HEK293 (cell line): ENCODE measurements around the gene SPTBN1.

Experiments
- BCL11B ChIP-seq: fragments of 450-650 bp; formaldehyde crosslinking; IDR thresholded peaks from 2 replicates; pipeline ENCODE4 v1.5.1; 2016; ENCODE audit warnings: low read depth, missing biosample characterization, missing genetic modification characterization
- GLI4 ChIP-seq: fragments of 450-650 bp; formaldehyde crosslinking; IDR thresholded peaks from 2 replicates; pipeline ENCODE4 v1.5.1; 2016; ENCODE audit warnings: missing biosample characterization, missing genetic modification characterization
- SCRT2 ChIP-seq: fragments of 450-650 bp; formaldehyde crosslinking; IDR thresholded peaks from 2 replicates; pipeline ENCODE4 v1.5.1; 2016; ENCODE audit warnings: missing biosample characterization, missing genetic modification characterization
- TRIM28 ChIP-seq: IDR thresholded peaks from 2 replicates; pipeline ENCODE4 v1.6.1; 2011; ENCODE audit warnings: low read length, control low read depth, borderline replicate concordance
- YY1 ChIP-seq: fragments of 450-650 bp; formaldehyde crosslinking; IDR thresholded peaks from 2 replicates; pipeline ENCODE4 v1.5.1; 2018; ENCODE audit warnings: missing biosample characterization, missing genetic modification characterization
- ZBTB20 ChIP-seq: fragments of 450-650 bp; formaldehyde crosslinking; IDR thresholded peaks from 2 replicates; pipeline ENCODE4 v1.5.1; 2016; ENCODE audit warnings: missing biosample characterization, missing genetic modification characterization
- ZBTB7A ChIP-seq: fragments of 450-650 bp; formaldehyde crosslinking; IDR thresholded peaks from 2 replicates; pipeline ENCODE4 v1.5.1; 2016; ENCODE audit warnings: low read depth, missing biosample characterization, missing genetic modification characterization
- ZNF2 ChIP-seq: fragments of 450-650 bp; formaldehyde crosslinking; IDR thresholded peaks from 2 replicates; pipeline ENCODE4 v1.5.1; 2016; ENCODE audit warnings: missing biosample characterization, missing genetic modification characterization
- ZNF211 ChIP-seq: fragments of 450-650 bp; formaldehyde crosslinking; IDR thresholded peaks from 2 replicates; pipeline ENCODE4 v1.5.1; 2016; ENCODE audit warnings: low read depth, missing biosample characterization, missing genetic modification characterization
- ZNF324 ChIP-seq: fragments of 450-650 bp; formaldehyde crosslinking; IDR thresholded peaks from 2 replicates; pipeline ENCODE4 v1.5.1; 2016; ENCODE audit warnings: missing biosample characterization, missing genetic modification characterization
- ZNF514 ChIP-seq: fragments of 450-650 bp; formaldehyde crosslinking; IDR thresholded peaks from 2 replicates; pipeline ENCODE4 v1.5.1; 2016; ENCODE audit warnings: missing biosample characterization, missing genetic modification characterization
- ZNF521 ChIP-seq: fragments of 450-650 bp; formaldehyde crosslinking; IDR thresholded peaks from 2 replicates; pipeline ENCODE4 v1.5.1; 2017; ENCODE audit warnings: missing biosample characterization, mild to moderate bottlenecking, missing genetic modification characterization
- ZNF585B ChIP-seq: fragments of 450-650 bp; formaldehyde crosslinking; IDR thresholded peaks from 2 replicates; pipeline ENCODE4 v1.5.1; 2016; ENCODE audit warnings: missing biosample characterization, missing genetic modification characterization
- ZNF610 ChIP-seq: fragments of 450-650 bp; formaldehyde crosslinking; IDR thresholded peaks from 2 replicates; pipeline ENCODE4 v1.5.1; 2016; ENCODE audit warnings: missing biosample characterization, missing genetic modification characterization, borderline replicate concordance
- ZNF621 ChIP-seq: fragments of 450-650 bp; formaldehyde crosslinking; IDR thresholded peaks from 2 replicates; pipeline ENCODE4 v1.5.1; 2017; ENCODE audit warnings: missing biosample characterization, missing genetic modification characterization
- ZNF677 ChIP-seq: fragments of 450-650 bp; IDR thresholded peaks from 2 replicates; pipeline ENCODE4 v1.5.0; 2018; ENCODE audit warnings: missing biosample characterization, mild to moderate bottlenecking, missing genetic modification characterization, moderate library complexity
- ZNF776 ChIP-seq: fragments of 450-650 bp; formaldehyde crosslinking; IDR thresholded peaks from 2 replicates; pipeline ENCODE4 v1.5.0; 2017; ENCODE audit warnings: missing biosample characterization, missing genetic modification characterization, borderline replicate concordance
- ZNF791 ChIP-seq: fragments of 450-650 bp; formaldehyde crosslinking; IDR thresholded peaks from 2 replicates; pipeline ENCODE4 v1.5.1; 2016; ENCODE audit warnings: missing biosample characterization, missing genetic modification characterization
- ZNF830 ChIP-seq: fragments of 450-650 bp; IDR thresholded peaks from 2 replicates; pipeline ENCODE4 v1.5.0; 2018; ENCODE audit warnings: missing biosample characterization, missing genetic modification characterization, low read depth, mild to moderate bottlenecking, moderate library complexity
- ZSCAN23 ChIP-seq: fragments of 450-650 bp; formaldehyde crosslinking; IDR thresholded peaks from 2 replicates; pipeline ENCODE4 v1.5.1; 2016; ENCODE audit warnings: missing biosample characterization, missing genetic modification characterization
- ZSCAN30 ChIP-seq: fragments of 450-650 bp; IDR thresholded peaks from 2 replicates; pipeline ENCODE4 v1.5.1; 2018; ENCODE audit warnings: missing biosample characterization, mild to moderate bottlenecking, missing genetic modification characterization, moderate library complexity
- TF ChIP-seq, protein P1 (sequence below): fragments of 450-650 bp; formaldehyde crosslinking; IDR thresholded peaks from 2 replicates; pipeline ENCODE4 v1.5.1; 2016; ENCODE audit warnings: missing biosample characterization, missing genetic modification characterization
- TF ChIP-seq, protein P2 (sequence below): fragments of 450-650 bp; formaldehyde crosslinking; IDR thresholded peaks from 2 replicates; pipeline ENCODE4 v1.5.1; 2017; ENCODE audit warnings: missing biosample characterization, missing genetic modification characterization
- TF ChIP-seq, protein P3 (sequence below): fragments of 450-650 bp; formaldehyde crosslinking; IDR thresholded peaks from 2 replicates; pipeline ENCODE4 v1.5.1; 2016; ENCODE audit warnings: missing biosample characterization, missing genetic modification characterization
- TF ChIP-seq, protein P4 (sequence below): fragments of 450-650 bp; formaldehyde crosslinking; IDR thresholded peaks from 2 replicates; pipeline ENCODE4 v1.5.1; 2016; ENCODE audit warnings: missing biosample characterization, missing genetic modification characterization
- TF ChIP-seq, protein P5 (sequence below): fragments of 450-650 bp; formaldehyde crosslinking; conservative IDR thresholded peaks from 2 replicates; pipeline ENCODE4 v1.5.1; 2016; ENCODE audit warnings: low read depth, missing biosample characterization, missing genetic modification characterization
- TF ChIP-seq, protein P6 (sequence below): IDR thresholded peaks from 2 replicates; pipeline ENCODE4 v1.6.1; 2011; ENCODE audit warnings: mild to moderate bottlenecking, low read depth, low read length, borderline replicate concordance
- TF ChIP-seq, protein P7 (sequence below): fragments of 450-650 bp; IDR thresholded peaks from 2 replicates; pipeline ENCODE4 v1.5.1; 2018; ENCODE audit warnings: missing biosample characterization, missing genetic modification characterization

Gene SPTBN1

DNA sequence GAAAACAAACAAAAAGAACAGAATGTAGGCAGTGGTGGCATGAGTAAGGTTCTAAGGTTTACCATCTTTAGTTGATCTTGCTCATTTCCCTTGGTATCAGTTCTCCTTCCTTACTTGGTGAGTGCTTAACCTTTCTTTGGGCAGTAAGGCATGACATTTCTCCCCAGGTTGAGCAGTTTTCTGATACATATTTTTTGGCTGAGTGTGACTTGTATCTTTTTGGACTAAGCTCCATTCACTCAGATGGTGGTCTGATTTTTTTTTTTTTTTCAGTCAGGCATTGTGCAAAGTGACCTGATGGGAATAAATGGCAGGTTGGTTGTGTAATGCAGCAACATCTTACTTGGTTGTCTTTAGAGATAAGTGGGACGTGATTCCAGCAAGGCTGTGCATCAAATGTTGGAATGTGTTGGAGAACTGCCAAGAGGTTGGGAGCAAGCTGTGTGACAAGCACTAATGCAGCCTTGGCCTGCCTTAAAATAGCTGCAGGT lies 15.1 kb downstream of the SPTBN1 start (continued):
- no peak for TF ChIP-seq ZNF324 (tag by site-specific recombination)
- TF ChIP-seq, protein P1, sequence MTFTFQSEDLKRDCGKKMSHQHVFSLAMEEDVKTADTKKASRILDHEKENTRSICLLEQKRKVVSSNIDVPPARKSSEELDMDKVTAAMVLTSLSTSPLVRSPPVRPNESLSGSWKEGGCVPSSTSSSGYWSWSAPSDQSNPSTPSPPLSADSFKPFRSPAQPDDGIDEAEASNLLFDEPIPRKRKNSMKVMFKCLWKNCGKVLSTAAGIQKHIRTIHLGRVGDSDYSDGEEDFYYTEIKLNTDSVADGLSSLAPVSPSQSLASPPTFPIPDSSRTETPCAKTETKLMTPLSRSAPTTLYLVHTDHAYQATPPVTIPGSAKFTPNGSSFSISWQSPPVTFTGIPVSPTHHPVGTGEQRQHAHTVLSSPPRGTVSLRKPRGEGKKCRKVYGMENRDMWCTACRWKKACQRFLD (tag by site-specific recombination), result no peak
- TF ChIP-seq TRIM28, result peak; percentile 71; the same call in 1 of the 2 replicates
- no peak for TF ChIP-seq GLI4
- TF ChIP-seq, protein P2, sequence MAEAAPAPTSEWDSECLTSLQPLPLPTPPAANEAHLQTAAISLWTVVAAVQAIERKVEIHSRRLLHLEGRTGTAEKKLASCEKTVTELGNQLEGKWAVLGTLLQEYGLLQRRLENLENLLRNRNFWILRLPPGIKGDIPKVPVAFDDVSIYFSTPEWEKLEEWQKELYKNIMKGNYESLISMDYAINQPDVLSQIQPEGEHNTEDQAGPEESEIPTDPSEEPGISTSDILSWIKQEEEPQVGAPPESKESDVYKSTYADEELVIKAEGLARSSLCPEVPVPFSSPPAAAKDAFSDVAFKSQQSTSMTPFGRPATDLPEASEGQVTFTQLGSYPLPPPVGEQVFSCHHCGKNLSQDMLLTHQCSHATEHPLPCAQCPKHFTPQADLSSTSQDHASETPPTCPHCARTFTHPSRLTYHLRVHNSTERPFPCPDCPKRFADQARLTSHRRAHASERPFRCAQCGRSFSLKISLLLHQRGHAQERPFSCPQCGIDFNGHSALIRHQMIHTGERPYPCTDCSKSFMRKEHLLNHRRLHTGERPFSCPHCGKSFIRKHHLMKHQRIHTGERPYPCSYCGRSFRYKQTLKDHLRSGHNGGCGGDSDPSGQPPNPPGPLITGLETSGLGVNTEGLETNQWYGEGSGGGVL (tag by site-specific recombination), result no peak
- TF ChIP-seq ZNF521 (tag by site-specific recombination), result no peak
- TF ChIP-seq, protein P3, sequence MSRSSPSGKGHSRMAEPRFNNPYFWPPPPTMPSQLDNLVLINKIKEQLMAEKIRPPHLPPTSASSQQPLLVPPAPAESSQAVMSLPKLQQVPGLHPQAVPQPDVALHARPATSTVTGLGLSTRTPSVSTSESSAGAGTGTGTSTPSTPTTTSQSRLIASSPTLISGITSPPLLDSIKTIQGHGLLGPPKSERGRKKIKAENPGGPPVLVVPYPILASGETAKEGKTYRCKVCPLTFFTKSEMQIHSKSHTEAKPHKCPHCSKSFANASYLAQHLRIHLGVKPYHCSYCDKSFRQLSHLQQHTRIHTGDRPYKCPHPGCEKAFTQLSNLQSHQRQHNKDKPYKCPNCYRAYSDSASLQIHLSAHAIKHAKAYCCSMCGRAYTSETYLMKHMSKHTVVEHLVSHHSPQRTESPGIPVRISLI (tag by site-specific recombination), result 0 out of 2 replicates have a peak, but pooled peaks have one; percentile 13
- TF ChIP-seq, protein P4, sequence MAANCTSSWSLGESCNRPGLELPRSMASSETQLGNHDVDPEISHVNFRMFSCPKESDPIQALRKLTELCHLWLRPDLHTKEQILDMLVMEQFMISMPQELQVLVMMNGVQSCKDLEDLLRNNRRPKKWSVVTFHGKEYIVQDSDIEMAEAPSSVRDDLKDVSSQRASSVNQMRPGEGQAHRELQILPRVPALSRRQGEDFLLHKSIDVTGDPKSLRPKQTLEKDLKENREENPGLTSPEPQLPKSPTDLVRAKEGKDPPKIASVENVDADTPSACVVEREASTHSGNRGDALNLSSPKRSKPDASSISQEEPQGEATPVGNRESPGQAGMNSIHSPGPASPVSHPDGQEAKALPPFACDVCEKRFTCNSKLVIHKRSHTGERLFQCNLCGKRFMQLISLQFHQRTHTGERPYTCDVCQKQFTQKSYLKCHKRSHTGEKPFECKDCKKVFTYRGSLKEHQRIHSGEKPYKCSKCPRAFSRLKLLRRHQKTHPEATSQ (tag by site-specific recombination), result no peak
- TF ChIP-seq, protein P5, sequence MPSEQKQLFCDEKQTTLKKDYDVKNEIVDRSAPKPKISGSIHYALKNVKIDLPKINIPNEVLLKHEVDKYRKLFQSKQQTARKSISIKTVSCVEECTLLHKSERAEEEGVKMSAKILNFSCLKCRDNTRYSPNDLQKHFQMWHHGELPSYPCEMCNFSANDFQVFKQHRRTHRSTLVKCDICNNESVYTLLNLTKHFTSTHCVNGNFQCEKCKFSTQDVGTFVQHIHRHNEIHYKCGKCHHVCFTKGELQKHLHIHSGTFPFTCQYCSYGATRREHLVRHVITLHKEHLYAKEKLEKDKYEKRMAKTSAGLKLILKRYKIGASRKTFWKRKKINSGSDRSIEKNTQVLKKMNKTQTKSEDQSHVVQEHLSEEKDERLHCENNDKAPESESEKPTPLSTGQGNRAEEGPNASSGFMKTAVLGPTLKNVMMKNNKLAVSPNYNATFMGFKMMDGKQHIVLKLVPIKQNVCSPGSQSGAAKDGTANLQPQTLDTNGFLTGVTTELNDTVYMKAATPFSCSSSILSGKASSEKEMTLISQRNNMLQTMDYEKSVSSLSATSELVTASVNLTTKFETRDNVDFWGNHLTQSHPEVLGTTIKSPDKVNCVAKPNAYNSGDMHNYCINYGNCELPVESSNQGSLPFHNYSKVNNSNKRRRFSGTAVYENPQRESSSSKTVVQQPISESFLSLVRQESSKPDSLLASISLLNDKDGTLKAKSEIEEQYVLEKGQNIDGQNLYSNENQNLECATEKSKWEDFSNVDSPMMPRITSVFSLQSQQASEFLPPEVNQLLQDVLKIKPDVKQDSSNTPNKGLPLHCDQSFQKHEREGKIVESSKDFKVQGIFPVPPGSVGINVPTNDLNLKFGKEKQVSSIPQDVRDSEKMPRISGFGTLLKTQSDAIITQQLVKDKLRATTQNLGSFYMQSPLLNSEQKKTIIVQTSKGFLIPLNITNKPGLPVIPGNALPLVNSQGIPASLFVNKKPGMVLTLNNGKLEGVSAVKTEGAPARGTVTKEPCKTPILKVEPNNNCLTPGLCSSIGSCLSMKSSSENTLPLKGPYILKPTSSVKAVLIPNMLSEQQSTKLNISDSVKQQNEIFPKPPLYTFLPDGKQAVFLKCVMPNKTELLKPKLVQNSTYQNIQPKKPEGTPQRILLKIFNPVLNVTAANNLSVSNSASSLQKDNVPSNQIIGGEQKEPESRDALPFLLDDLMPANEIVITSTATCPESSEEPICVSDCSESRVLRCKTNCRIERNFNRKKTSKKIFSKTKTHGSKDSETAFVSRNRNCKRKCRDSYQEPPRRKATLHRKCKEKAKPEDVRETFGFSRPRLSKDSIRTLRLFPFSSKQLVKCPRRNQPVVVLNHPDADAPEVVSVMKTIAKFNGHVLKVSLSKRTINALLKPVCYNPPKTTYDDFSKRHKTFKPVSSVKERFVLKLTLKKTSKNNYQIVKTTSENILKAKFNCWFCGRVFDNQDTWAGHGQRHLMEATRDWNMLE (tag by site-specific recombination), result no peak
- TF ChIP-seq, protein P6, sequence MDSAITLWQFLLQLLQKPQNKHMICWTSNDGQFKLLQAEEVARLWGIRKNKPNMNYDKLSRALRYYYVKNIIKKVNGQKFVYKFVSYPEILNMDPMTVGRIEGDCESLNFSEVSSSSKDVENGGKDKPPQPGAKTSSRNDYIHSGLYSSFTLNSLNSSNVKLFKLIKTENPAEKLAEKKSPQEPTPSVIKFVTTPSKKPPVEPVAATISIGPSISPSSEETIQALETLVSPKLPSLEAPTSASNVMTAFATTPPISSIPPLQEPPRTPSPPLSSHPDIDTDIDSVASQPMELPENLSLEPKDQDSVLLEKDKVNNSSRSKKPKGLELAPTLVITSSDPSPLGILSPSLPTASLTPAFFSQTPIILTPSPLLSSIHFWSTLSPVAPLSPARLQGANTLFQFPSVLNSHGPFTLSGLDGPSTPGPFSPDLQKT, result no peak
- TF ChIP-seq ZNF2 (tag by site-specific recombination), result no peak
- TF ChIP-seq ZNF830 (tag by site-specific recombination), result no peak
- TF ChIP-seq ZBTB20 (tag by site-specific recombination), result peak; percentile 82
- no peak for TF ChIP-seq ZNF514 (tag by site-specific recombination)
- TF ChIP-seq ZNF776 (tag by site-specific recombination), result no peak
- TF ChIP-seq ZBTB7A (tag by site-specific recombination), result no peak
- no peak for TF ChIP-seq ZNF677
- TF ChIP-seq, protein P7, sequence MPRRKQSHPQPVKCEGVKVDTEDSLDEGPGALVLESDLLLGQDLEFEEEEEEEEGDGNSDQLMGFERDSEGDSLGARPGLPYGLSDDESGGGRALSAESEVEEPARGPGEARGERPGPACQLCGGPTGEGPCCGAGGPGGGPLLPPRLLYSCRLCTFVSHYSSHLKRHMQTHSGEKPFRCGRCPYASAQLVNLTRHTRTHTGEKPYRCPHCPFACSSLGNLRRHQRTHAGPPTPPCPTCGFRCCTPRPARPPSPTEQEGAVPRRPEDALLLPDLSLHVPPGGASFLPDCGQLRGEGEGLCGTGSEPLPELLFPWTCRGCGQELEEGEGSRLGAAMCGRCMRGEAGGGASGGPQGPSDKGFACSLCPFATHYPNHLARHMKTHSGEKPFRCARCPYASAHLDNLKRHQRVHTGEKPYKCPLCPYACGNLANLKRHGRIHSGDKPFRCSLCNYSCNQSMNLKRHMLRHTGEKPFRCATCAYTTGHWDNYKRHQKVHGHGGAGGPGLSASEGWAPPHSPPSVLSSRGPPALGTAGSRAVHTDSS (tag by site-specific recombination), result no peak
- no peak for TF ChIP-seq BCL11B (tag by site-specific recombination)
- TF ChIP-seq ZNF621, result no peak
- 0 out of 2 replicates have a peak, but pooled peaks have one; percentile 18 for TF ChIP-seq ZNF791
- TF ChIP-seq ZSCAN30 (tag by site-specific recombination), result 0 out of 2 replicates have a peak, but pooled peaks have one; percentile 19
- TF ChIP-seq YY1 (tag by site-specific recombination), result no peak
- TF ChIP-seq ZNF585B, result no peak
- no peak for TF ChIP-seq ZSCAN23 (tag by site-specific recombination)
- no peak for TF ChIP-seq SCRT2
- TF ChIP-seq ZNF610, result no peak
- TF ChIP-seq ZNF211, result no peak
